HG03039 (cell line): ENCODE results near the gene SPON1.
"Not testable (repeated sequence)": the region's sequence is repeated elsewhere in the genome, so short reads cannot be mapped to it uniquely, and the experiment has no call there.

Experiments
- ATAC-seq: cut with Tn5 transposase; IDR thresholded peaks from one replicate; pipeline ENCODE4 v1.9.1; 2021; ENCODE audit warnings: mild to moderate bottlenecking, moderate library complexity; ENCODE audit not compliant: unreplicated experiment

Gene SPON1

GRCh38 chr11:14261066-14261465, 298.5 kb downstream of the SPON1 start:
- no peak for ATAC-seq

GRCh38 chr11:14262271-14262846, 299.8 kb downstream of the SPON1 start:
- no peak for ATAC-seq

GRCh38 chr11:14264966-14265365, 302.4 kb downstream of the SPON1 start:
- ATAC-seq: no peak

- ATAC-seq: no peak
These were observed 304.1 kb downstream of the SPON1 start for GRCh38 chr11:14266622-14267021.

- ATAC-seq: no peak
These were observed 305.5 kb downstream of the SPON1 start for GRCh38 chr11:14267861-14268635.

- ATAC-seq: peak; percentile 46
These were observed 307.4 kb downstream of the SPON1 start for GRCh38 chr11:14269692-14270573.

- ATAC-seq: peak; percentile 51
These were observed 308.4 kb downstream of the SPON1 start for GRCh38 chr11:14270690-14271542.

- ATAC-seq: no peak
These were observed 311.4 kb downstream of the SPON1 start for GRCh38 chr11:14273895-14274294.

- no peak for ATAC-seq
These were observed 312.6 kb downstream of the SPON1 start for GRCh38 chr11:14275076-14275475.

GRCh38 chr11:14278869-14279268, 316.3 kb downstream of the SPON1 start:
- ATAC-seq: not testable (repeated sequence)

GRCh38 chr11:14288189-14288935, 325.8 kb downstream of the SPON1 start:
- no peak for ATAC-seq

GRCh38 chr11:14290422-14290821, 327.9 kb downstream of the SPON1 start:
- ATAC-seq: no peak

- ATAC-seq: no peak
These were observed 337.4 kb downstream of the SPON1 start for GRCh38 chr11:14299921-14300320.

- ATAC-seq: peak; percentile 73
These were observed 338.3 kb downstream of the SPON1 start for GRCh38 chr11:14300661-14301304.

GRCh38 chr11:14304601-14305000, 342.1 kb downstream of the SPON1 start:
- ATAC-seq: no peak

- no peak for ATAC-seq
These were observed 343.1 kb downstream of the SPON1 start for GRCh38 chr11:14305649-14306048.

GRCh38 chr11:14306481-14306880, 344.0 kb downstream of the SPON1 start:
- ATAC-seq: no peak

- ATAC-seq: no peak
These were observed 345.8 kb downstream of the SPON1 start for GRCh38 chr11:14308114-14308896.
